DMS153 (cell line): ENCODE results near the gene TTC14.
"Not testable (repeated sequence)": the region's sequence is repeated elsewhere in the genome, so short reads cannot be mapped to it uniquely, and the experiment has no call there.

Experiments used
- DNase-seq: peaks from one replicate; lab custom pipeline; 2025; lab: John Stamatoyannopoulos, UW

Gene TTC14, protein sequence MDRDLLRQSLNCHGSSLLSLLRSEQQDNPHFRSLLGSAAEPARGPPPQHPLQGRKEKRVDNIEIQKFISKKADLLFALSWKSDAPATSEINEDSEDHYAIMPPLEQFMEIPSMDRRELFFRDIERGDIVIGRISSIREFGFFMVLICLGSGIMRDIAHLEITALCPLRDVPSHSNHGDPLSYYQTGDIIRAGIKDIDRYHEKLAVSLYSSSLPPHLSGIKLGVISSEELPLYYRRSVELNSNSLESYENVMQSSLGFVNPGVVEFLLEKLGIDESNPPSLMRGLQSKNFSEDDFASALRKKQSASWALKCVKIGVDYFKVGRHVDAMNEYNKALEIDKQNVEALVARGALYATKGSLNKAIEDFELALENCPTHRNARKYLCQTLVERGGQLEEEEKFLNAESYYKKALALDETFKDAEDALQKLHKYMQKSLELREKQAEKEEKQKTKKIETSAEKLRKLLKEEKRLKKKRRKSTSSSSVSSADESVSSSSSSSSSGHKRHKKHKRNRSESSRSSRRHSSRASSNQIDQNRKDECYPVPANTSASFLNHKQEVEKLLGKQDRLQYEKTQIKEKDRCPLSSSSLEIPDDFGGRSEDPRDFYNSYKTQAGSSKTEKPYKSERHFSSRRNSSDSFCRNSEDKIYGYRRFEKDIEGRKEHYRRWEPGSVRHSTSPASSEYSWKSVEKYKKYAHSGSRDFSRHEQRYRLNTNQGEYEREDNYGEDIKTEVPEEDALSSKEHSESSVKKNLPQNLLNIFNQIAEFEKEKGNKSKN

GRCh38 chr3:180601688-180602666, at the start of gene TTC14:
TTC14 (plus strand) TSS chr3:180602163; CDS start chr3:180602262, 99 bp downstream.
- DNase-seq: peak; percentile 94

- DNase-seq: no peak
Observed at GRCh38 chr3:180563406-180563805, 38.6 kb upstream of the TTC14 start.

DNA sequence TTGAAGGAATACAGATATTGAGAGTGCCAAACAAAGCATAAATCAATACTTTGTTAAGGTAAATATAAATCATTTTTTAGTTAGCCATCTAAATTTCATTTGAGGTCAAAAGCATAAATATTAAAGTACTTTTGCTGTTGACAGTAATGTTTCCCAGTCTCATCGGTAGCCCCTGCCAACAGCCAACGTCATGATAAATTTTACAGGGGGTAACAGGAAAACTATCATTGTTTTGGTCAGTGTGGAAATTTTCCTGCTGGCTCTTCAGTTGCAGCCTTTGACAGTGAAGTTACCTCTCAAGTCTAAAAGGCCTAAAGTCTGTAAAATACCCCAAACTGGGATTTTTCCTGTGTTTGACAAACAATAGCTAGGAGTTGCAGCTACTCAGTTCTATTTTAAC, 37.3 kb upstream of the TTC14 start:
- DNase-seq: no peak

GRCh38 chr3:180570238-180570637, 31.7 kb upstream of the TTC14 start:
- no peak for DNase-seq

DNA sequence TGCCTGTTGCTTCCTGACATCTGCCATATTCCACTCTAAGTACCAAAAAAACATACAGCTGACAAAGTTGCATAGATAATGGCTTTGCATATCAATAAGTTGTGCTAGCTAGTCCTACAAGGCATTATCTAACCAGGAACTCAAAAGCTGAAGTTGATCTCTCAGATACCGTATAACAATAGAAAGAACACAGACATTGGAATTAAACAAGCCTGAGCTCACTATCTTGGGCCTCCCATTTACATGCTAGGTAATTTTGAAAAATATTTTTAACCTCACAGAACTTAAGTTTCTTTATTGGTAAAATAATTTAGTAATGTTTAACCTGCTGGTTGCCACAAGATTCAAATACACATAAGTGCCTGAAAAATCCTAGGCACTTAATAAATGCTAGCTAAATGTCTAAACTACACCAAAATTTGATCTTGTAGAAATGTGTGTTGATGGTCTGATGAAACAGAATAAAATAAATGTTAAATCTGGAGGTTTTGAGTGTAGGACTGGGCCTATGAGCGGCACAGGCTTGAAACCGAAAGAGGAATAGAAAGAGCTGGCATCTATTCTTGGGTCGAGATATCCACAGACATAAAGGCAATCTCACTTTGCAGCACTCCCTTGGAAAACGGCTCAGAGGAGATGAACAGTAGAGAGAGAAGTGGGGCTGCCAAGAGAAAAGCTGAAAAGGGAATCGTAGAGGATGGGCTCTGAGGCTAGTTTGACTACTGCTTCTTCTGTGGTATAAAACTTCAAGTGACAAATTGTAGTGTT, 29.9 kb upstream of the TTC14 start:
- no peak for DNase-seq

GRCh38 chr3:180575571-180575970, 26.4 kb upstream of the TTC14 start:
- DNase-seq: no peak

GRCh38 chr3:180580934-180581333, 21.0 kb upstream of the TTC14 start:
- no peak for DNase-seq

GRCh38 chr3:180590396-180590795, 11.6 kb upstream of the TTC14 start:
- no peak for DNase-seq

DNA sequence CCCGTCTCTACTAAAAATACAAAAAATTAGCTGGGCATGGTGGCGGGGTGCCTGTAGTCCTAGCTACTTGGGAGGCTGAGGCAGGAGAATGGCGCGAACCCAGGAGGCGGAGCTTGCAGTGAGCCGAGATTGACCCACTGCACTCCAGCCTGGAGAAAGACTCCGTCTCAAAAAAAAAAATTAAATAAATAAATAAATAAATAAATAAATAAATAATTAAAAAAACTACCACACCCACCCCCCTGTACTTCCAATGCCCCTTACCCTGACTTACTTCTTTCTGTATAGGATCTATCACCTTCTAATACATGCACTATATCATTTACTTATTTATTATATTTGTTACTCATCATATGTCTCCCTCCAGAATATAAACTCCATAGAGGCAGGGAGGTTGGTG, 8.3 kb upstream of the TTC14 start:
- not testable (repeated sequence) for DNase-seq

DNA sequence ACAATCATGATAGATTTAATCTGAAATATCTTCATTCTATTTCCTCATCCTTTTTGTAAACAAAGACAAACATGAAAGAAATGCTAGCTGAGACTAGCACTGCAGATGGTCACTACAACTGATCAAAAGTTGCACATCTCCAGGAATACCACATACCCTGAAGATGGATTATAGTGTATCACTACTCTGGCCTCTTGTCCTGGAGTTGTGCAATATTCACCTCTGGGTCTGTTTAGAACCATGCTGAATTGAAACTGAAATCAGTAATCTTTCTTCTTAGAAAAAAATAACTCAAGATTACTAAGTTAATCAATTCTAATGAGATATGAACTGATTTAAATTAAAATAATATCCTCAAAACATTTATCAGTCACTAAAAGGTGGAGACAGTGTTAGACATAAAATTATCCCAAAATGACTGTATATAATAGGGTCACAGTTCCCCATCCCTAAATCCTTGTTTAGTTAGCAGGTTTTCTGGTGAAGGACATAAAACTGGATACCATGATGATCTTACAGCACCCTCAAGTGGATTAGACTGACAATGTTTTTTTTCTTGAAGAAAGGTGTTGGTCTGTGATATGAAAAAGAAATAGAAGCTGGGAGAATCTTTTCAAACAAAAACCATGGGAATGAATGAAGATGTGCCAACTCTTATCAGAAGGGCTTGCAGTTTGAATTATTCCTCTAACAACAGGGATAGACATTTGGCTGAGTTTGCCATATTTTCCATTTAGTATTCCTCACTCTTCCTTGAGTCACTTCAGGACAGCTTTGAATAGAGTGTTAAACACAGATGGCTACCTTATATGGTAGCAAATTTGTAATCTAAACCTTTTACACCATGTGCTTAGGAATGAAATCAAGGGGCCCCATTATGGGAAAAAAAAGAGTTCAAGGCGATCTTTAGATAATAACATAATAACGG, 7.1 kb upstream of the TTC14 start:
- DNase-seq: peak; percentile 8

- DNase-seq: no peak
Observed at GRCh38 chr3:180595559-180595935, 6.4 kb upstream of the TTC14 start.

GRCh38 chr3:180600473-180600872, 1.5 kb upstream of the TTC14 start:
- DNase-seq: no peak

- no peak for DNase-seq
Observed at GRCh38 chr3:180611006-180611405, 9.0 kb downstream of the TTC14 start.

GRCh38 chr3:180612364-180612763, 10.4 kb downstream of the TTC14 start:
- no peak for DNase-seq

DNA sequence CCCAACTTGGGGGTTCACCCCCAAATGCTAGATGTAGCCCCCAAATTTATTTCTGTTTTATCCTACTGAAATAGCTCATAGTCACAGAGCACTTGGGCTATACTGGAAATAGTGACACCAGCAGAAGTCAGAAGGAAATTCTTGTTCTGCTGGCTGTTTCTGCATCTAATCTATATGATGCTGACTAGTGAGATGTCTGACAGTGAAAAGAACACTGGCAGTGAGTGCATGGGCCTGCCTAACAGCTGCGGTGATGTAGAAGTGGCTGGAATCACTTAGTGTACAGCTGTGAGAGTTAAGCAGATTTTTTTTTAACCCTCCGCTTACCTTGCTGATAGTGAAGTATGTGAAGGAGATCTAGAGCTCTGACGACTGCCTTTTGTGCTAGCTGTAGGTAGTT, 14.0 kb downstream of the TTC14 start:
- no peak for DNase-seq

DNA sequence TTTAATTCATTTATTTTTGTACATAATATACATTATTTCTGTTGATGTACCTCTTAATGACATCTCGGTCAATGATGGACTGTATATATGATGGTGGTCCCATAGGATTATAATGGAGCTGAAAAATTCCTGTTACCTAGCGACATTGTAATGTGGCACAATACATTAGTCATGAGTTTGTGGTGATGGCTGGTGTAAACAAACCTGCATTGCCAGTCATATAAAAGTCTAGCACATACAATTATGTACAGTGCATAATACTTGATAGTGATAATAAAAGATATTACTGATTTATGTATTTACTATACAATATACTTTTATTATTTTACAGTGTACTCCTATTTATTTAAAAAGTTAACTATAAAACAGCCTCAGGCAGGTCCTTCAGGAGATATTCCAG, 15.1 kb downstream of the TTC14 start:
- no peak for DNase-seq

DNA sequence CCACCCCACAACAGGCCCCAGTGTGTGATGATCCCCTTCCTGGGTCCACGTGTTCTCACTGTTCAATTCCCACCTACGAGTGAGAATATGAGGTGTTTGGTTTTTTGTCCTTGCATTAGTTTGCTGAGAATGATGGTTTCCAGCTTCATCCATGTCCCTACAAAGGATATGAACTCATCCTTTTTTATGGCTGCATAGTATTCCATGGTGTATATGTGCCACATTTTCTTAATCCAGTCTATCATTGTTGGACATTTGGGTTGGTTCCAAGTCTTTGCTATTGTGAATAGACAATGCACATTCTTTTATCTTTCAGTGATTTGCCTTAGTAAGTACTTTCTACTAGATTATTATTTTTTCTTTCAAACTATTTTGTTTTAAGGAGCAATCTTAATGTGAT, 16.6 kb downstream of the TTC14 start:
- not testable (repeated sequence) for DNase-seq

DNA sequence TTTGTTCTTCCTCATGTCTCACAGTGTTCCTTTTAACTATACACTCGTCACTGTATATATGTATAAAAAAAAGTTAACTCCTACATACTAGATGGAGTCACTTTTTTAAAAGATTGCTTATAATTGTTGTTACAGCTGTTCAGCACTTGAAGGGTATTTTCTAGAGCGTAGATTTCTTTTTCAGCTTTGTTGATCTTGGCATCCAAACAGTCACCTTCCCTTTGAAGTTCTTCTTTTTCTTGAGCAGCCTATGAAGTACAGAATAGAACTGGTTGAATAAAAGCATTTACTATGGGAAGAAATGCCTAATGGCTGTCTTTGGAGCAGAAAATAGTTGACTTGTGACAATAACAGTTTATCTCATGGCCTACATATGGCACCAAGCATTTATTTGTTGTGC, 17.8 kb downstream of the TTC14 start:
- no peak for DNase-seq

DNA sequence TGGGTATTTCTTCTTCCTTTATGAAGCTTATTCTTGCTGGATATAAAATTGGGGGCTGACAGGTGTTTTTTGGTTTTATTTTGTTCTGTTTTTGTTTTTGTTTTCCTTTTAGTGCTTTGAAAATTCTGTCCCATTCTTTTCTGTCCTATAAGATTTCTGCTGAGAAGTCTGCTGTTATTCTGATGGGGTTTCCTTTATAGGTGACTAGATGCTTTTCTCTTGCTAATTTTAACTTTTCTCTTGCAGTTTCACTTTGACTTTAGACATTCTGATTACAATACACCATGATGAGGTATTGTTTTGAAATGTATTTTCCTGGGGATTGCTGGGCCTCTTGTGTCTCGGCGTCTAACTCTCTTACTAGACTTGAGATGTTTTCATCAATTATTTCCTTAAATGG, 22.8 kb downstream of the TTC14 start:
- DNase-seq: no peak

DNA sequence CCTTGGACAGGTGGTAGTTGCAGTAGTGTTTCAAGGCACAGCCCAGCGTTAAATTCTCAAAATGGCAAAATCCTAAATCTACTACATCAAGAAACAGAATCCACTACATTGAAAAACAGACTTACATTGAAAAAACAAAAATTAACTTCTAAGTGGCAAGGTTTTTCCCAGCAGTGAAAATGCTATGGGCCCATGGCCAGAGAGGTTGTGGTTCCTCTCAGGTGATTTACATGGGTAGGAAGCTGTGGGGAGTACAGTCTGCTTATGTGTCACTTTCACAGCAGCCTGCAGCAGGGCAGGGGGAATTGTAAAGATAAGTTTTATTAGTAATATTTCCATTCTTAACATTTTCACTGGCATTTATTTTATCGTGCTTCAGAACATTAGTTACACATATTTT, 24.9 kb downstream of the TTC14 start:
- DNase-seq: no peak
